DMS153 treated with DMSO at 0.1 percent for 48 hours (cell line): ENCODE results near the gene SHISA8.
A peak's percentile ranks its signal among the peaks of the same experiment; 100 is the strongest.

Experiments
- DNase-seq: peaks from one replicate; lab custom pipeline; 2025; ENCODE audit not compliant: unreplicated experiment; lab: John Stamatoyannopoulos, UW

Gene SHISA8

GRCh38 chr22:41934284-41935014 is 19.6 kb upstream of the SHISA8 start:
- no peak for DNase-seq

DNA sequence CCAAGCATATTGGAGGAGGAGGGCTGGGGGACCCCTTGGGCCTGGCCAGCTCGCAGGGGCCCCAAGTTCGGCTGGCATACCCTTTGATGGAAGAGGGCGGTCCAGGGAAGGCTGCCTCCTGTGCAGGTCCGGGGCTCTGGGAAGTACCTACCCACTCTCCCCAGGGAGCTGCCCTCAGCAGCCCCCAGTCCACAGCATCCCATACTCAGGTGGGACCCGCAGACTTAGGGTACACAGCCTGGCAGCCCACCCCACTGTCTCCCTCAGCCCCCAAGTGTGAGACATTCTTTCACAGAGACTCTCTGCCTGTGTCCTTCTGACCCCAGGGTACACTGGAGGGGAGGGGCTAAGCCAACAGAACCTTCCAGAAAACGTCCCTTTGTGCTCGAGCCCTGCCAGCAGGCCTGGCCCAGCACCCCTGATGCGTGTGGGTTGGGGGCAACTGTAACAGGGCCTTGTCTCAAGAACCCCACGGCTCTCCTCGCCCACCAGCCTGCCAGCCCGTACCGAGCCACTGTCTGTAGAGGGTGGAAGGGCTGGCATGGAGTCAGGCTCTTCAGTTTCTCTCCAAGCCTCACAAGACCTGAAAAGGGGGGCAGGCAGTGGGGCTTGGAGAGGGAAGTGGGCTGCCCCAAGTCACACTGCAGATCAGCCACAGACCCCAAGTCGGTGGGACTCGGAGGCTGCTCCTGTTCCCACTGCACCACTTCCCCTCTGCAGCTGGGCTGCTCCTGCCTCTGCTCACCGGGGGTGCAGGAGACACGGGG is 18.7 kb upstream of the SHISA8 start:
- DNase-seq: no peak

GRCh38 chr22:41932353-41932752 is 17.5 kb upstream of the SHISA8 start:
- no peak for DNase-seq

- DNase-seq: no peak
These were observed 16.9 kb upstream of the SHISA8 start for GRCh38 chr22:41931701-41932269.

DNA sequence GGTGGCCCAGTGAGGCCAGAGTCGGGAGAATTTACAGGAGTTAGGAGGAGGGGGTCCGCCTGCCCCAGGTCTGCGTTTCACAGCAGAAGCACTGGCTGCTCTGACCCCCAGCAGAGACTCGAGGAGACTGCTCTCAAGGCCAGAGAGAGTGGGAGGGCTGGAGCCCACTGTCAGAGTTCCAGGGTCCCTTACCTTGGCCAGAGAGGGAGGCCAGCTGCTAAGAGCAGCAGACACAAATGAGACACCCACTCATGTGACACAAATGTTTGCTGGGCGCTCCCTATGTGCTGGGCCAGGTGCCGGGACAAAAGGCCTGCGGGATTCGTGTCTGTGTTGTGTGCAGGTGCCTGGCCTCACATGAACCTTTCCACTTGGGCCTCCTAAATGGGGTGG is 14.5 kb upstream of the SHISA8 start:
- no peak for DNase-seq

- no peak for DNase-seq
These were observed 13.9 kb upstream of the SHISA8 start for GRCh38 chr22:41928593-41929417.

- no peak for DNase-seq
These were observed 12.9 kb upstream of the SHISA8 start for GRCh38 chr22:41927813-41928212.

DNA sequence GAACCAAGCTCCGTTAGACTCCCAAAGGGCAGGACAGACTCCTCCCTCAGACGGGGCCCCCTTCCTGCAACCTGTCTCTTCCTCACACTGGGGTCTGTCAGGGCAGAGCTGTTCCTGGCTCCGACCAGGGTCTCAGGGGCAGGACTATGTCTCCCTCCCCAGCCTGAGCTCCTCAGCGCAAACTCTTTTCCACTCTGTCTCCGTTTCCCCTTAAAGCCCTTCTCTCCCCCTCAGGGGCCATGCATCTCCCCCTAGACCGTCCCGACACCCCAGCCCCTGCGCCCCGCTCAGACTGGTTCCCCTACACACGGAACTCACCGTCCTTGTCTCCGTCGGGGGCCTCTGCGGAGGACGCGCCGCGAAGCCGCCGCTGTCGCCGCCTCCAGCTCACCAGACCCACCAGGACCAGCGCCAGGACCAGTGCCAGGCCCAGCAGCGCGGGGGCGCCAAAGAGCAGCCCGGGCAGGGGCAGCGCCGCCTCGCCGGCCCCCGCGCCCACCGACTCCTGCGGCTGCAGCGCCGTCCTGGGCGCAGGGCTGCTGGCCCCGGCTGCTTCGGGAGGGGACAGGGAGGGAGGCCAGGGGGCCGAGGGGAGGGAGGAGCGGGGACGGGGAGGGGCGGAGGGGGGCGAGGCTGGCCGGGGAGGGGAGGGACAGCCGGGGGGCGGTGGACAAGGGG is 11.0 kb upstream of the SHISA8 start:
- no peak for DNase-seq

- no peak for DNase-seq
These were observed 8.9 kb upstream of the SHISA8 start for GRCh38 chr22:41923595-41924276.

DNA sequence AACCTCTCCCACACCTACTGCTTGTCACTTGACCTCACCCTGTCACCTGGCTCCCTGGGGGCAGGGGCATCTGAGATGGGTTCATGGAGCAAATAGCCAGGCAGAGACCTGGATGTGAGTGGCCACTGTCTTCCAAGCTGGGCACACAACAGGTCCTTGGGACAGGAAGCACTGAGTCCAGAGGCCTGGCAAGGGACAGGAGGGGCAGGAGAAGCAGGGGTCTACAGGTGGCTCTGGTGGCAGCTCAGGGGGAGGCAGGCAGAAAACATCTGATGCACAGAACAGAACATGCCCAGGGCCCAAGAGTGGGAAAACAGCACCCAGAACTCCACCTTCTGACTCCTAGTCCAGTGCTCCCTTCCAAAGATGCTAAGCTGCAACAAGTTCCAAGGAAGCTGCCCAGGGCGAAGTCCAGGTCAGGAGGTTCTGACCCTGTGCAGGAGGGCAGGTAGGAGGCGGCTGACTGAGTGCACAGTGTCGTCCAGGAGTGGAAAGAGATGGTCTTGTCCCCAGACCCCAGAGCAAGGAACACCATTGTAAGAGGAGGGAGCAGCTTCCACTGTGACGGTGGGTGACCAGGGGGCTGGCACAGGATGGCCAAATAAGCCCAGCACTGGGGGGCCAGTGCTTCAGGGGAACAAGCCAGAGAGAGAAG is 8.2 kb upstream of the SHISA8 start:
- DNase-seq: no peak

DNA sequence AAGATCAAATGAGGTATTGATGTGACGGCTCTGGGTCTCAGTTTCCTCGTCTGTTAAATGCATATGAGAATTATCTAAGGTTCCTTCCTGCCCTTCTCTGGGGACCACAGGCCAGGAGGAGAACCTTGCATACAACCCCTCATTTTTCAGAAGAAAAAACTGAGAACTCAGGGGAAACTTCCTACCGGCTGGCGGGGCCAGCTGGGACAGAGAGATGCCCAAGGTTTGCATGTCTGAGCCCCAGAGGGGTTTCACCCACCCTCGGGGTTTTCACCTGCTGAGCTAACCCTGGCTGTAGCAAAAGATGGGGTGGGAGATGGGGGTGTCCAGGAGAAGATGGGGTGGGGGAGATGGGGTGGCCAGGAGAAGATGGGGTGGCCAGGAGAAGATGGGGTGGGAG is 7.5 kb upstream of the SHISA8 start:
- no peak for DNase-seq

GRCh38 chr22:41920271-41920976 is 5.5 kb upstream of the SHISA8 start:
- no peak for DNase-seq

DNA sequence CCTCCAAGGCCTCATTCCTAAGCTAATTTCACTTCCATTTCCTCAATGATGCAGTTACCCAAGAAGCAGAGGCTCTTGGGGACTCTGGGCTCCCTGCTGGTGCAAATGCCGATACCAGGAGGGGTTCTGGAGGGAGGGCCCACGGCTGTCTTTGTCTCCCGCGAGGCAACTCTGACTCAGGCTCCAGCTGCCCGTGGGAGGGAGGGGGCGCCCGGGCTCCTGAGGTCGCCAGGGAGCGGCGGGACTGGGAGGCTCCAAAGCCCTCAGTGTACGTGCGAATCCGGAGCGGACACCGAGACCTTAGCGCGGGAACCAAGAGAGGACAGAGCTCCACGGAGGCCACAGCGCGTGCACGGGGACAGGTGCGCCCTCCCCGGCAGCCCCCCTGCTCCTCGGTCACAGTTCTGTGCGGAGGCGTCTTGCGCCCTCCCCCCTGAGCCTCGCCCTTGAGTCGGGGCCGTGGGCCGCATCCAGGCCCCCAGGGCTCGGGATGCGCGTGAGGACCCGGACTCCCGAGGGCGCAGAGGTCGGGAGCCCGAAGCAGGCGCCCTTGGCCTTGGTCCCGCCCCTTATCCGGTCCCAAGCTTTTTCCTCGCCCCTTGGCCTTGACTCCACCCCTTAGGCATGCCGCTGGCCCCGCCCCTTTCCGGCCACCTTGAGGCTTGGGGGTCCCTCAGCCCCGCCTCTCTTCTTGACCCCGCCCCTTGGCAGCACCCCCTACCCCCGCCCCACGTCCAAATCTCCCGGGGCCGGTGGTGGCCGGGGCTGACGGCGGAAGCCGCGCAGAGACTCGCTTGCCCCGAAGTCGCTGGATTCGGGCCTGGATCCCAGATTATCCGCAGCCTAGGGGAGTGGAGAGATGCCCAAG is 4.7 kb upstream of the SHISA8 start:
- DNase-seq: no peak

DNA sequence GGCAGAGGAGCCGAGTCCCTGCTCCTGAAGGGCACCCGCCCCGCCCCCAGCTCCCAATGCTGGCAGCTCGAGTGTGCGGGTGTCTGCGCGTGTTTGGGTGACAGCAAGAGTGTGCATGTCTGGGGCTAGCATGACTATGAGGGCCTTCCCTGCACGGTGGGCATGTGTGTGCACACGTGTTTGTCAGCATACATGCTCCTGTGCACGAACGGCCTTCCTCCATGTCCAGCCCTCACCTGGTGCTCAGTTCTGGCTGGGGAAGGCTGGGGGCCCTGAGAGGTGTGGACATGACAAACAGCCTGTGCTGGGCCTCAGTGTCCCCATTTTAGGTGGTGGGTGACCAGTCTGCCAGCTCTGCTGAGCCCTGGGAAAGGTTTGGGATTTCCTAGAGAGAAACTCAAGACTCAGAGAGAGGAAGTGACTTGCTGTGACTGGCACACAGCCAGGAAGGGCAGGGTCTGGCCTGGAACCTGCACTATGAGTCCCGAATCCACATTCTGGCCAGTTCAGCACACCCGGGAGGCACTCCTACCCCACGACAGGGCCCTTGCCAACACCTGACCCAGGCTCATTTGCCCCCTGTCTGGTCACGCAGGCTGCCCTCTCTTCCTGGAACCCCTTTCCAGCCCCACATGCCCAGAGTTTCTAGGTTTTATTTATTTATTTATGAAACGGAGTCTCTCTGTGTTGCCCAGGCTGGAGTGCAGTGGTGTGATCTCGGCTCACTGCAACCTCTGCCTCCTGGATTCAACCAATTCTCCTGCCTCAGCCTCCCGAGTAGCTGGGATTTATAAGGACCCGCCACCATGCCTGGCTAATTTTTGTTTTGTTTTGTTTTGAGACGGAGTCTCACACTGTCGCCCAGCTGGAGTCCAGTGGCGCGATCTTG is 3.3 kb upstream of the SHISA8 start:
- peak; percentile 21 for DNase-seq

- DNase-seq: no peak
These were observed 2.6 kb upstream of the SHISA8 start for GRCh38 chr22:41917375-41917902.

DNA sequence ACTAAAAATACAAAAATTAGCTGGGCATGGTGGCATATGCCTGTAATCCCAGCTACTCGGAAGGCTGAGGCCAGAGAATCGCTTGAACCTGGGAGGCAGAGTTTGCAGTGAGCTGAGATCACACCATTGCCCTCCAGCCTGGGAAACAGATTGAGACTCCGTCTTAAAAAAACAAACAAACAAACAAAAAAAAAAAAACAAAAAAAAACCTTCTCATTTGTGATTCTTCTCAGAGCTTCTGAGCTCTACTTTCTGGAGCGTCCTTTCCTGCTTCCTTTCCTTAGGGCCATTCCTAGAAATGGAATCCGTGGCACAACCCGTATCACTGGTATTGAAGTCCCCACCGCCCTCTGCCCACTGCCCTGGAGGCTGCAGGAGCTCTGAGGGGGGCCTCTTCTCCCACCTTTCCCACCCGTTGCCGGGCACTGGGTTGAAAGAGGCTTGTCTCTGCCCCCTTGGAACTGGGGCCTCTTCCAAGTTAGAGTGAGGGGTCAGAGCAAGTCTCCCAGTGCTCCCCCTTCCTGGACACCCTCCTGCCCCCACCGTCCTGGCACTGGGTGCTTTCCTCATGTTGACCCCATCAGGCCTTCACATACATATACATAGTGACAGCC is 2.0 kb upstream of the SHISA8 start:
- DNase-seq: no peak
